Stimulated activated naive CD4-positive, alpha-beta T cell (primary cell): ENCODE data around the gene TMEM54.

Source experiments
- DNase-seq, 6 experiments: peaks; one replicate each; lab custom pipeline; 2025; lab: John Stamatoyannopoulos, UW

TMEM54 gene

DNA sequence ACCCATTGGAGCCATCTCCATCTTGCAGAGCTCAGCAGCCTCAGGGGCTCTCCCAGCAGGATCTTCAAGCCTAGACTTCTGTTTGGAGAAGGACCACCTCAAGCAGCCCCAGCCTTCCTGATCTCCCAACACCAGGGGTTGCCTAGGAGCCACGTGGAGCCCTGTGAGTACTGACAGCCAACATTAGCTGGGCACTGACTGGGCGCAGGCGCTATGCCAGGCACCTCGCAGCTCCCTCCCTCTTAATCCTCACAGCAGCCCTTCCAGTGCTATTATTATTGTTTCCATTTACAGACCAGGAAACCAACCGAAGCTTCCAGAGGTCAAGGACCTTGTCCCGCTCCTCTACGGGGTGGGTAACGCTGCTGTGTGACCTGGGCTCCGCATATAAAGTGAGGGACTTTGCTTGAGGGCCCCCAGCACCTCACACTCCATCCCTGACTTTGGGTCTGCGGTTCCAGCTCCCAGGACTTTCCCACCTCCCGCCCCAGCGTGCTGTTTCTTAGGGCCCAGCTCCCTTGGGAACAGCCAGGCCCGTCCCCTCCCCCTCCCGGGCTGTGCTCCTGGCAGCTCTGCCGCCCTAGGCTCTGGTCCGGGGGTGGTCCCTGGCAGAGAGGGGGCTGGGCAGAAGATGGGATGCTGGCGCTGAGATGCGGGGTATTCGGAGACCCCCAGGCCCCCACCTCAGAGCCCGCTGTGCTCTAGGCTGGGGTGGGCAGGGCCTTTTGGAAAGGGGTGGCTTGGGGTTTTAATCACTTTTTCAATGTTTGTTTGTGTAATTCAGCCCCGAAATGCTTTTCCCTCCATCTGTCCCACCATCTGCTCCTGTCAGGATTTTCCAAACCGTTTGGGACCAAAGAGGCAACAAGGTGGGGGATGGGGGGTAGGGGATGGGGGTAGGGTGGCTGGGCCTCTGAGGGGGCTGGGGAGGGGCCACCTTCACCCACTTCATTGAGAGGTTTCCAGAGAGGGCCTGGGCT lies 19.0 kb downstream of the TMEM54 start:
- no peak for DNase-seq

DNA sequence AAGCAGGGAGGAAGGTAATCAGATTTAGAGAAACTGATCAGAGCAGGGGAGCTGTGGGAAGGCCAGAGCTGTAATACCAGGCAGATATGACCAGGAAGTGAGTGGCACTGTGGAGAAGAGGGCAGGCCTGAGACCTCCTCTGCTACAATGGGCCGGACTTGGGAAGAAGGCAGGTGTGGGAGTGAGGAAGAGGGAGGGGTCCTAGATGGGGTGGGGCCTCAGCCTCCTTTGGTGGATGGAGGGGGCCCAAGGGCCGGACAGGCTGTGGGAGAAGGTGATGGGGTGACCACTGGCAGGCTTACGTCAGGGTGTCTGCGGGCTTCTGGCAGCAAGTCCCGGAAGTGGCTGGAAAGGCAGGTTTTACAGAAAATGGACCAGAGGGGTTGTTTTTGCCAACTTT lies 19.9 kb downstream of the TMEM54 start:
- no peak for DNase-seq

DNA sequence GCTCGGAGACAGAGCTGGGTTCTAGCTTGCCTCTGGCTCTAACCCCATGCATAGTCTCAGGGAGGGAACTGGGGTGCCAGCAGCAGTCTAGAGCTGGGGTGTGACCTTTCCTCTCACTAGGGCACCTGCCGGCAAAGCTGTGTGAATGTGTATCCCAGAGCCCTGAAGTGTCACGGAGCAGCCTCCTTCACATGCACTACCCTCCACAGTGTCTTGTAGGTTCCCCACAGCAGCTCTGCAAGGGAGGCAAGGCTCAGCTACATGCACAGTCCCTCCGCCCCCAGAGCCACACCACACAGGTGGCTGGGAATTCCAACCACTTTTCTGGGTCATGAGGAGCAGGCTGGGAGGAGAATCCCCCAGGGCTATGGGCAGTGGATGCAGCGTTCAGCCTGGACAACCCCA lies 22.6 kb downstream of the TMEM54 start:
- no peak for DNase-seq

DNA sequence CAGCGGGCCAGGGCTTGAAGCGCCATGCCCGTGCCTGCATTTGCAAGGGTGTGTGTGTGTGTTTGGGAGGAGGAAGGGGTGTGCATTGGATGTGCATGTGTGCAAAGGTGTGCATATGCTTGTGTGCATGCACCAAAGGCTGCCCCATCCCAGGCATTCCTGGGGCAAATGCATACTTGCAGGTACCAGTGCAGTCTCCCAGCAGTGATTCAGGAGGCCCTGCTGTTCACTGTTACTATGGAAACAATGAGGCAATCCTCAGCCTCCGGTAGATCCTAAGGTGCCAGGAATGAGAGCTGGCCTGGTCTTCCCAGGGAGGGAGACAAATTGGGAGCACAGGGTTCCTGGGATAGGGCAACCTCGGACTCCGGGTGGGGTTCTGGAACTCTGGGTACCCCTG lies 23.0 kb downstream of the TMEM54 start:
- DNase-seq, result no peak

DNA sequence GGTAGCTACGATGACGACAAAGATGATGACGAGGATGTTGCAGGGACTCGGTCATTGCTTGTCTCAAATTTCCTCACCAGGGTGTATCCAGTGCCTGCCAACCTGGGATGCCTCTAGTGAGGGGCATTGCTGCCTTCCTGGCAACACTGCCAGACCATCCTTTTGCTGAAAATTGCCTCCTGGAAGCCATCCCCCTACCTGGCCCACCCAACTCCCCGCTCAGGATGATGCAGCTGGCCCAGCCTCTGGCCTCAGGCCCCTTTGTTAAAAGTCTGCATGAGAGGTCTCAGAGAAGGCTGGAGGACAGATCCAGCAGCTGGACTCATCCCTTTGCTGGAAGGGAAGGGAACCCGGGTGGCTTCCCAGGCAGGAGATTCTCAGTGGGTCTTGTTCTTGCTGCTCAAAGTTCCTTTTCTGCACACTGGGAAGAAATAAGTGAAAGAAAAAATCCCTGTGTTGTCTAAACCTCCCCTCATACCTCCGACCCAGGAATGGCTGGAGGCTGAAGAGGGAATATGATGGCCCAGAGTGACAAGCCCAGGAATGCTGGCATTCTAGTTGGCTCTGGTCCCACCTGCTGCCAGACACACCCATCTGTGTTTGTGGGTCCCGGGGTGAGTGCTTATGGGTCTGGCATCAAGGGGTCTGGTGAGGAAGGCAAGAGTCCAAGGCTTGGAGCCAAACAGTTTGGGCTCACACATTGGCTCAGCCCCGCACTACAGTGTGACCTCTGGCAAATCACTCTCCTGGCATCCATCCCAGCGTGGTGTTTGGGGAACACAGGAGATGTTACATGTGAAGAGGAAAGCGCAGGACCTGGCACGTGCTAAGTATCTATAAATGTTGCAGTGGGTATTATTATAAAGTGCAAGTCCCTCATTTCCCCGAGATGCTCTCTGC lies 23.7 kb downstream of the TMEM54 start:
- DNase-seq, result no peak

DNA sequence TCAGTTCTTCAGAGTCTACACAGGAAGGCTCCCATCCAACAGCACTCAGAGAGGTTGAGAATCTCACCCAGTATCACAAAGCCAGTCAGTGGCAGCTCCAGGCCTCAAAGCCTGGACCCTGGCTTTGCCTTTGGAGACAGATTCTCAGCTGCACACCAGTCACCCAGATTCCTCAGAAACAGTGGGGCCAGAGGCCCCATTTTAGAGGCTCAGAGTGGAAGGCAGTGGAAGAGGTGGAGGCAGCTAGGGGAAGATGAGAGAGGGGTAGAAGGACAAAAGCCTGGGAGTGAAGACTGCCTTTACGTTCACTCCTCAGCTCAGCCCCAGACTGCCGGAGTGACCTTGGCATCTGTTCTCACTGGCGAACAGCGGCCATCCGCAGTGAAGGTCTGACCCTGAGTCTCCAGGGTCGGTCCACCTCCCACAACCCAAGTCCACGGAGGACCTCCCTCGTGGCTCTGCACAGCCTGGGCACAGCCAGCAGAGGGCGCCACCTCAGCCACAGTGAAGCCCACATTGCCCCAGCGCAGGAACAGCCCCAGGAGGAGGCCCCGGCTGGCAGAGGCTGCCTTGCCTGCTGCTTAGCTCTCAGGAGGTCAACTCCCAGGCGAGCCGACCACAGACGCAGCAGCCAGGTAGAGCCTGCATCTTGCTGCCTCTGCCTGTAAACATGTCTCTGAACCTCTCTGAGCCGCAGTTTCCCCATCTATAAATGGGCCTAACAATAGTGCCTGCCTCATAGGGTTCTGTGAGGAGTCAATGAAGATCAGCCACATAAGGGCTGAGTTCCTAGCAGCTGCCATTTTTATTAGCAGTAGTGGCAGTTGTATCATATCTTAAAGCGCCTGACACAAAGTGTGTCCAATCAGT lies 24.6 kb downstream of the TMEM54 start:
- peak; percentile 12 to 46 (median 34) for DNase-seq

DNA sequence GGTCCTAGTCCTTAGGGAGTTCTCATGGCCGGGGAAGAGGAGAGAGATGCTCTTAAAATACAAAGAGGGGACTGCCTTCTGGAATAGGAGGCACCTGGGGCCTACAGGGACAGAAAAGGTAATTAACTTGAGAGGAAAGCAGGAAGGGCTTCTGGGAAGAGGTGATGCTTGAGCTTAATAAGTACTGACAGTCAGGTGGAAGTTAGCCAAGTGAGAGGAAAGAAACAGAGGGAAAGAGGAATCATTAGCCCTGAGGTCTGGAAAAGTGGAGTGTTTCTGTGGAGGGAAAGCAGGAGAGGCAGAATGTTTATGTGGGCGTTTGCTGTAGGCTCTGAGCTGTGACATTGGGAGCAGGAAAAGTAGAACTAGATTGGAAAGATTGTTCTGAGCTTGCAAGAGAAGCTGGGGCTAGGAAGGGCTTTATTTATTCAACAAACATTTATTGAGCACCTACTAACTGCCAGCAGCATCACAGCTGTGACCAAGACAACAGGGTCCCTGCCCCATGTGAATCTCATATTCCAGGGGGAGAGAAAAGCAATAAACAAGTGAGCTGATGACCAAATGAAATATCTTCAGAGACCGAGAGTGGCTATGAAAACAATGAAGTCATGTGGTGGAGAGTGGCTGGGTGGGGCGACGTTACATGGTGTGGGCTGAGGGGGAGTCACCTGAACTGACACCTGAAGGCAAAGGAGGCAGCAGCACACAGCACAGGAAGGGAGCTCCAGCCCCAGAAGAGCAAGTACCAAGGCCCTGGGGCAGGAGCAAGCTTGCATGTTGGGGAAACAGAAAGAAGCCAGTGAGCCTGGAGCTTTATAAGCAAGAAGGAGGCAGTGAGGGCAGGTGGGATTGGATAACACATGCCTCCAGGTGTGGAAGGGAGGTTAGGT lies 26.1 kb downstream of the TMEM54 start:
- no peak for DNase-seq

DNA sequence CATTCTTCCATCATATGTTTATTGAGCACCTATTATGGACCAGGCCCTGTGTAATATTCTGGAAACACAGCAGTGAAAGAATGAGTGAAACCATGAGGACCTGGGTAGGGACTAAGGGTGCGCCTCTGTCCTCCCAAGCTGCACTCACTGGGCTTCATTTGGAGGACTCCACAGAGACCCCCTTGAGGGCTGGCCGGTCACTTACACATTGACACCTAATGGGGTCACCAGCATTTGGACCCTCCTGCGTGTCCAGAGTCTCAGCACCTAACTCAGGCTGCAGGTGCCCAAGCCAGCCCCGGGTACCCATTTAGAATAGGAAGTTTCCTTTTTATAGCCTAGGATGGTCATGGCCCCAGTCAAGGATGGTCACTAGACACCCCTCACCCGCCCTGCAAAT lies 27.7 kb downstream of the TMEM54 start:
- no peak for DNase-seq

DNA sequence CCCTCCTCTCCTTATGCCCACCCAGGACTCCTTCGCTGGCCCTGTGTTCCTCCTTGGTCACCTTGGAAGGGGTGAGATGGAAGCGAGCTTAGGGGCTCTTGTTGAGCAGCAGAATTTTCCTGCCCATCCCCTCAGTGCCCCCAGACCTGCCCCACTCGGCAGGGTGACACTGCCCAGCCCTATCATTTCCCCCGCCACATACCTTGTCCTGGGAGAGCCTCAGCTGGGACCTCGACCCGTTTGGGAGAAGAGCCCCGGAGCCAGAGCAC lies 29.1 kb downstream of the TMEM54 start:
- DNase-seq, result no peak

DNA sequence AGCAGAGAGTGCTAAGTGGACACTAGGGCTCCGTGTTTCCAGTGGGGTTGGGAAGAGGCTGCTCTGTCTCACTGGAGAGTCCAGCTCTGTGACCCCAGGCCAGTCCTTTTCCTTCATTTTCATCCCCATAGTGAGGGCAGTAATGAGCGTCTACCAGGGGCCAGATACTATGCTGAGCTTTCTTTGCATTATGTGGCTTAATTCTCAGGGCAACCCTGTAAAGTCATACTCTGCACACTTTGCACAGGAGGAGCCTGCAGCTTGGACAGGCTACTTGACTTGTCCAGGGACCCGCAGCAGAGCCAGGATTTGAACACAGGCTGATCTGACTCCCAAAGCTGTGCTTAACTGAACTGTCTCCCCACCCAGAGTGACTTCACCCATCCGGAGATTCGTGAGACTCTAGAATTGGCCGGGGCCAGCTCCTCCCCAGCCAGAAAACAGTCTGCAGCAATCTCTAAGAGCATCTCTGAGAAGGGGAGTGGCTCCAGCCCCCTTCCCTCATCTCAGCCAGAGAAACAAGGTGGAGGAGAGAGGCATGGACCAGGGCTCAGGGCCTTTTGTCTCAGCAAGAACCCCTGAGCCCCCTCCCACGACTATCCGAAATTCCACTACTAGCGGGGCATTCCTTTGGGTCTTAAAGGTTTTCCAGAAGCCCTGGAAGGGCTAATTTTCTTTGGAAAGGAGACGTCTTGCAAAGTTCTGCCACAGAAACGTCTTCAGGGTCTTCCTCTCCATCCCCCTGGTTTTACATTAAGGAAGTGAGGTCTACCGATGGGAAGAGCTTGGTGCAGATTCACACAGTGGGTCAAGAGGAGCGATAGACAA lies 29.6 kb downstream of the TMEM54 start:
- peak in 1 of 6 experiments; percentile 7 for DNase-seq

DNA sequence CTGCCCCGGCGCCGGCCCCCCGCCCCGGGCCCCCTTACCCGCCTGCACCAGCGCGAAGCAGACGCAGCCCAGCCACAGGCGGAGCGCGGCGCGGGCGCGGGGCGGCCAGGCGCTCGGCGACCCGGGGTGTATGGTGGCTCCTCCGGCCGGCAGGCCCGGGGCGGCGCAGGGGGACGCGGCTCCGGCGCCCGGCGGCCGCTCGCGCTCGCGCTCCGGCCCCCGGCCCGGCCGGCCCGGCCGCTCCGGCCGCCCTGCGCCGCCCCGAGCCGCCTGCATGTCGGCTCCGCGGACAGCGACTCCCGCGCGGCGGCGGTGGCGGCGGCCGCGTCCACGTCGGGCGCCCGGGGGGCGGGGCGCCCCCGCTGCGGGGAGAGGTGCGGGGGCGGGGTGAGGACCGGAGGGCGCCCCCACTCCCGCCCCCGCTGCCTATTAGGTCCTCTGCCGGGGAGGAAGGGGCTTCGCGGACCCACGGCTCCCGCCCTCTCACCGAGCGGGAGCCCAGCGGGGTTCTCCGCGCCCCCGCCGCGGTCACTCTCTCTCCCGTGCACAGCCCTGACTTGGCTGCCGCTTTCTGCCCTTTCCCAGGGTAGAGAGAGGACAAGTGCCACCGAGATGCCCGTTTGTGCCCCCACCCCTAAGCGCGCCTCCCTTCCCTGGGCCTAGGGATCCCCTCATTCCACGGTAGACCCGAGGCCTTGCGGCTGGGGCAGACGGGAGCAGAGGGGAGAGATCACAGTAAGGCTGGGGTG lies 30.4 kb downstream of the TMEM54 start, which contains the start of gene FNDC5:
Gene FNDC5 (minus strand): TSS at position 298 of the 749 bp plus-strand sequence.
- no peak for DNase-seq

DNA sequence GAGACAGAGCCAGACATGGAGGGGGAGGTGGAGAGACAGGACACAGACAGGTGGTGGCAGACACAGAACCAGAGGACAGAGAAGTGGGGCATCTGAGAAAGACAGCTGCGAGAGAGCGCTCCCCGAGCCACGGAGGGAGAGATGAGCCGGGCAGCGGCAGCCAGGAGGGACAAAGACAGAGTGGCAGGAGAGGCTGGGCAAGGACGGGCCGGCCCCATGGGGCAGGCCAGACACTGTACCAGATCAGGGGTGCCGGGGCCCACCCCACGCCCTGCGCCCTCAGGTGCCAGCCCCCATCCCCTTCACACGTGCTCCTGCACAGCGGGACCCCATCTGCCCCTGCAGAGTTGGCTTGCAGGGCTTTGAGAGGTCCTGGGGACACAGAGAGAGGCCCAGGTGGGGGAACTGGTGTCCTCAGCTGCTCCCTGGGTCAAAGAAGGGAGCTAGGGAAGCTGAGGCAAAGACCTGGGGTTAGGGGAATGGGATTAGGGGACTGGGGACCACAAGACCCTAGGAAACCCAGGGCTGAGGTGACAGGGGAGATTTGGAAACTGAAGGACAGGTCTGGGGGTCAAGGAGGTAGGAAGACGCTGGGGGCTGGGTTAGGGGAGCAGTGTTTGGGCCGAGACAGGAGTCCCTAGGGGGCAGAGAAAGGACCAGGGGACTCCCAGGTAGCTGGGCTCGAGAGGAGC lies 31.1 kb downstream of the TMEM54 start:
- no peak for DNase-seq

DNA sequence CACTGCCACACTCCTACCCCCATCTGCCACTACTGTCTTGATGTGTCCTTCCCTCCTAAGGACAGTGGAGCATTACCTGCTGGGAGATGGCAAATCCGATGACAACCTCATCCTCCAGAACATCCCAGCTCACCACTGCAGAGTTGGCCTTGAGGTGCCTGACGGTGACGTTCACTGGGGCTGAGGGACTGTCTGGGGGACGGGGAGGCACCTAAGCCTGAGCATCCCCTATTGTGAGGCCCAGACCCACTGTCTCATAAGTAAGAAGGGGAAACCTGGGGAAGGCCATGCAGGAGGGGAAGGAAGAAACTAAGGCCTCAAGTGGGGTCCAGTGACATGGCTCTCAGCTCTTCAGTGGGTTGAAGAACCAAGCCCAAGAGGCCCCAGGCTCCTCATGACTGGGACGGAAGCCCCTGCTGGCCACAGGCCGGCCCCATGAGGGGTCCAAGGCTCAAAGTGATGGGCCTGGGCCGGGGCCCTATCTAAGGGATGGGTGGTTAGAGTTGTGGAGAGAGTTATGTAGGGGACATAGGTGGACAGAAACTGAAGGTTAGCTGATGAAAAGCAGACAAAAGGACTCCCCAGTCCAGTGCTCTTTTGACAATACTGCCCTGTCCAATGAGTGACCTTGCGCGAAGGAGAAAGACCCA lies 32.3 kb downstream of the TMEM54 start:
- DNase-seq, result no peak

DNA sequence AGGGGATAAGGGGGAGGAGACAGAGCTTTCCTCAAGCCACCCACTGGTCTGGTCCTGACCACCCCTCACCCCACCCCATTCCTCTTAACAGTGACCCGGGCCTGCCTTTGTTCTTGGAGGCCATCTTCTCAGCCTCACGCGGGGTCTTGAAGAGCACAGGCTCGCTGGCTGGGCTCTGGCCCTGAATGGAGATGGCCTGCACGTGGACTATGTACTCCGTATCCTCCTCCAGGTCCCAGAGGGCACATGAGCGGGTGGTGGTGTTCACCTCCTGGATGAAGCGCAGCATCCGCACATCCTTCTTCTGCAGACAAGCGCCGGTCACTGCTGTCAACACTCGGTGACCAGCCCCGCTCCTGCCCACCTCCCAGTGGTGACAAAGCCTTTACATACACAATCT lies 33.1 kb downstream of the TMEM54 start:
- no peak for DNase-seq

DNA sequence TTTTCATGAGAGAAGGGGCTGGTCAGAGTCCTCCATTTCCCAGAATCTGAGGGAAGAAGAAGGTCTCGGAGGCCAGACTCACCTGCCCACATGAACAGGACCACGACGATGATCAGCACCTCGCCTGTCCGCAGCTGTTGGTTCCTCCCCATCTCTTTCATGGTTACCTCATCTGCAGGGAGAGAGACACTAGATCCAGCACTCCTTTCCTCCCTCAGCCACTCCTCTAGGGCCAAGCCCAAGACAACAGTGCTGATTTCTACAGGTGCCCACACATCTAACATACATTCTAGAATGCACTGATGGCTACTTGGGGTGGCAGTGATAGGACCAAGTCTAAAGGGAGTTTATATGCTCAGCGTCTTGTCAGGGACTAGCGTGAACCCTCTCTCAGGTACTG lies 33.5 kb downstream of the TMEM54 start:
- DNase-seq, result no peak

DNA sequence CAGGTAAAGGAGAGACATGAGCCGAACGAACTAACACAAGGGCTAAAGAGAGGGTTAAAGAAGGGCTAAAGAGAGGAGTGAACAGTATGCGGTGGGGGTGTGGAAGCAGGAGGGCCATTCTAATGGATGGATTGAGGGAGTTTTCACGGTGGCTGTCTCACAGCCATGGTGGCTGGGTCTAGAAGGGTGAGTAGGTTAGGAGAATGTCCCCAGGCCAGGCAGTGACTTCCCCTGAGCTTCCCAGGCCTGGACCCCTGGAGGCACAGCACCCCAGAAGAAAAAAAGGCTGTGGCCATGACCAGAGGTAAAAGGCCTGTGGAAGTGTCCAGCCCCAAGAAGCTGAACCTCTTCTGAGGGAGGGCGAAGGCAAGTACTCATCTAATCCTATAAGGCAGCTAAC lies 34.0 kb downstream of the TMEM54 start:
- DNase-seq, result no peak

DNA sequence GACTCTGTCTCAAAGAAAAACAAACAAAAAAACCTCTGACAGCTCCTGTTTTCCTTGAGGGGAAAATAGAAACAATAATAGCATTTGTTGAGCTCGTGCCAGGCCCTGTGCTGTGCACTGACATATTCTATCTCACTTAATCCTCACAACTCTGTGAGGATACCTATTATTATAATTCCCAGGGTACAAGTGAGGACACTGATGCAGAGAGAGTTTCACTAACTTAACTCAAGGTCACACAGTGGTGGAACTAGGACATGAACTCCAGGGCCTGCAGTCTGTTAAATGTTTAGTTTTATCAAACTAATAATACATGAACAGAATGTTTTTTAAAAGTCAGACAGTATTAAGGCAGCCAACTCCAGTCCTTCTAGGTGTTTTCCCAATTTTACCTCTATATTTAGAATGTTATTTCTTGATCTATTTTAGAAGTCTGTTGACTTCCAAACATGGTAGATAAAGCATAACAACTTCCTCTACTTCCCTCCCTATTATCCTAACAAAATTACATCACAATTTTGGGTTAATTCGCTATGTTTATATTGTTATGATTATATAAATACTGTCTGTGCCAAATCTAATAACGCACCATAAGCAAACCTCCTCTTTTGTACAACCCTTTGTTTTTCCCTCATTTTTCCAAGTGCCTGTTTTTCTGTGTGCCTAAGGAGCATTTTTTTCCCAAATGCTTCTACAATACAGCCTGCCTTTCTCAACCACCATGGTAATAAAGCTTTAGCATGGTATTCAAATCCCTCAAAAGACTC lies 35.4 kb downstream of the TMEM54 start:
- DNase-seq, result no peak
